ENCODE data around the gene ALDOC. TPM values are rescaled to one million over a fixed set of nuclear protein-coding genes. Genes with fewer than 3 reads are reported as not detected.

Gene ALDOC
- total RNA-seq, 1 donor from 2014 or later, result 146 TPM

DNA sequence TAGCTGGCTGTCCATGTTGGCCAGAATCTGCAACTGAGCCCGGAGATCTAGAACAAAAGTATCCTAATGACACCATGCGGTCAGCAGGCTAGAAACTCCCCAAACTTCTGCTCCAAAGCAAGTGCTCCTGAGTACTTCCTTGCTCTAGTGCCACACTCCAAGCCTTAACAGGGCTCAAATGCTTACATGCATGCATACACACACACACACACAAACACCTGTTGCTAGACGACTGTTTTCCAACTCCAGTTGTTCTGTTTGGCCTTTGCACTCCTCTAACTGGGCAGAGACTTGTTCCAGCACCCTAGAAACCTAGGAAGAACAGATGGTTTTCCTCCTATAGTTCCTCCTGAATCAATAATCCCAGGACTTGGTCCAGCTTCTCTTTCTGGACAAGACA lies 7.7 kb upstream of the ALDOC start:
- intact Hi-C loops (cut with micrococcal nuclease), result no loop called here

GRCh38 chr17:28582513-28582912 lies 5.8 kb upstream of the ALDOC start:
- intact Hi-C loops (cut with micrococcal nuclease), result no loop called here

GRCh38 chr17:28580959-28581358 lies 4.3 kb upstream of the ALDOC start:
- intact Hi-C loops (cut with micrococcal nuclease), result no loop called here

DNA sequence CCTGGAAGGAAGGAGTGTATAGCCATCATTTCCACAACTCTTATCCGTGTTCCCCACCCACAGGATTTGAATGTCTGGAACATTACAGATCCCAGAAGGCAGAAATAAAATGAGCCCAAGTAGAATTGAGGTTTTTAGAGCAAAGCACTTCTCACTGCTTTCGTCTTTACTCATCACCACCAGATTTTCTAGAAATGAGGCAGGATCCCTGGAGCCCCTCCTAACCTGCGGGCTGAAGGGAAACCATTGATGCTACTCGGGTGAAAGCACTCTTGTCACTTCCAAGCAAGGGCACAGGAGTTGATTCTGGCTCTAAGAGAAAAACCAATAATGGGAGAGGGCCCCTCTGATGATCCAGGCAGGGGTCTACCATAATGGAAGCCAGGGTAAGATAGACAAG lies 2.8 kb upstream of the ALDOC start:
- intact Hi-C loops (cut with micrococcal nuclease), result loop anchor here (10.0 kb wide), 3 partner anchors 205 to 775 kb away; partner anchors contain the start of genes NLK, NOS2, SARM1 and VTN

GRCh38 chr17:28578246-28579195 lies 1.8 kb upstream of the ALDOC start:
- intact Hi-C loops (cut with micrococcal nuclease), result loop anchor here (10.0 kb wide), 3 partner anchors 204 to 774 kb away; partner anchors contain the start of genes NLK, NOS2, SARM1 and VTN

GRCh38 chr17:28577466-28577824 lies 750 bp upstream of the ALDOC start:
- intact Hi-C loops (cut with micrococcal nuclease), result loop anchor here (2.0 to 10.0 kb wide), 6 partner anchors 67 to 773 kb away; partner anchors contain the start of genes BLTP2, NLK, NOS2 and PROCA1

DNA sequence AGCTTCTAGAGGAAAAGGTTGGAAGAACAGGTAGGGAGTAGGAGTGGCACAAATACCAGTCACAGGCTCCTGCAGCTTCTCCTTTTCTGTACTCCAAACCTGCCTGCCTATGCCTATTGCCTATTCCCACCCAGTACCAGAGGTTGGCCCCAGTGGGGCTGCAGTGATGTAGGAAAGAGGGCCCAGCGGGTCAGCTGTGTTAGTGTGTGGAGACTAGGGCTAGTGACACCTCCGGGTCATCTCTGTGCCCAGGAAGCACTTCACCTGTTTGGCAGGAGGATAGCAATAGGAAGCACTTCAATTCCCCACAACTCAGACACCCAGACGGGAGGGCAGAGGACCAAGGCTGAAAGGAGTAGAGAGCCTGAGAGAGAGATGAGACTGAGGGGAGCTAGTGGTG lies 679 bp downstream of the ALDOC start:
- intact Hi-C loops (cut with micrococcal nuclease), result loop anchor here (1.0 to 10.0 kb wide), 8 partner anchors 23 to 771 kb away; partner anchors contain the start of genes BLTP2, NLK, NOS2 and PROCA1

- intact Hi-C loops (cut with micrococcal nuclease), result loop anchor here (10.0 kb wide), 3 partner anchors 200 to 770 kb away; partner anchors contain the start of genes NLK, NOS2, SARM1 and VTN
Measured at GRCh38 chr17:28575126-28575795, 1.4 kb downstream of the ALDOC start.

GRCh38 chr17:28574526-28574925 lies 2.2 kb downstream of the ALDOC start:
- intact Hi-C loops (cut with micrococcal nuclease), result loop anchor here (10.0 kb wide), 3 partner anchors 200 to 770 kb away; partner anchors contain the start of genes NLK, NOS2, SARM1 and VTN

- intact Hi-C loops (cut with micrococcal nuclease), result loop anchor here (10.0 kb wide), 3 partner anchors 199 to 769 kb away; partner anchors contain the start of genes NLK, NOS2, SARM1 and VTN
Measured at GRCh38 chr17:28573966-28574480, 2.7 kb downstream of the ALDOC start.

DNA sequence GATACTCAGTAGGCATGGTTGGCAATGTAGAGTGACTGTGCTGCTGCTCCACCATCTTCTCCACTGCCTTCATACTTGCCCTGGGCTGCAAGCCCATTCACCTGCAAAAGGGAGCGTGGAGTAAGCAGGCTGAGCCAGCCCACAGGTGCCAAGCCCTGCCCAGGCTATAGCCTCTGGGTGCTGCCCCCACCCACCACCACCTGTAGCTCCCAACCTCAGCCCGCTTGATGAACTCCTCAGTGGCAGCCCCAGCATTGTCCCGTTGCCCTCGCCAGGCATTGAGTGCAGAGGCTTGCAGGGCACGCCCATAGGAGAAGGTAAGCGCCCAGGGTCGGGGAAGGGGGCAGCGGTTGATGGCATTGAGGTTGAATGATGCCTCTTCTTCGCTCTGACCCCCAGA lies 3.2 kb downstream of the ALDOC start:
- intact Hi-C loops (cut with micrococcal nuclease), result loop anchor here (10.0 kb wide), 3 partner anchors 199 to 769 kb away; partner anchors contain the start of genes NLK, NOS2, SARM1 and VTN

DNA sequence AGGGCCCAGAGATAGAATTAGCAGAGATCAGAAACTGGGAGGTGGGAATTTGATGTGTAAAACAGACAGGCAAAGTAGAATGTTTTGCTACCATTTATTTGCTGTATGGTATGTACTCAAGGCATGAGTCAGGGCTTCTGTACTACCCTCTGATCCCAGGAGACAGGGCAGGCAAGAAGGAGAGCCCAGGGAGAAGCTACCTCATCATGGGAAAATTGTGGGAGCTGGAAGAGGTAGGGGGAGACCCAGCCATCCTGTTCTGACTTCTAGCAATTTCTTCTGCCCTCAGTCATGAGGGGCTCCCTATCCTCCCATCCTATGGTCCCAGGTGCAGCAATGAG lies 3.7 kb downstream of the ALDOC start:
- intact Hi-C loops (cut with micrococcal nuclease), result loop anchor here (10.0 kb wide), 3 partner anchors 198 to 768 kb away; partner anchors contain the start of genes NLK, NOS2, SARM1 and VTN

GRCh38 chr17:28572259-28573039 lies 4.2 kb downstream of the ALDOC start:
- intact Hi-C loops (cut with micrococcal nuclease), result loop anchor here (10.0 kb wide), 3 partner anchors 198 to 768 kb away; partner anchors contain the start of genes NLK, NOS2, SARM1 and VTN

DNA sequence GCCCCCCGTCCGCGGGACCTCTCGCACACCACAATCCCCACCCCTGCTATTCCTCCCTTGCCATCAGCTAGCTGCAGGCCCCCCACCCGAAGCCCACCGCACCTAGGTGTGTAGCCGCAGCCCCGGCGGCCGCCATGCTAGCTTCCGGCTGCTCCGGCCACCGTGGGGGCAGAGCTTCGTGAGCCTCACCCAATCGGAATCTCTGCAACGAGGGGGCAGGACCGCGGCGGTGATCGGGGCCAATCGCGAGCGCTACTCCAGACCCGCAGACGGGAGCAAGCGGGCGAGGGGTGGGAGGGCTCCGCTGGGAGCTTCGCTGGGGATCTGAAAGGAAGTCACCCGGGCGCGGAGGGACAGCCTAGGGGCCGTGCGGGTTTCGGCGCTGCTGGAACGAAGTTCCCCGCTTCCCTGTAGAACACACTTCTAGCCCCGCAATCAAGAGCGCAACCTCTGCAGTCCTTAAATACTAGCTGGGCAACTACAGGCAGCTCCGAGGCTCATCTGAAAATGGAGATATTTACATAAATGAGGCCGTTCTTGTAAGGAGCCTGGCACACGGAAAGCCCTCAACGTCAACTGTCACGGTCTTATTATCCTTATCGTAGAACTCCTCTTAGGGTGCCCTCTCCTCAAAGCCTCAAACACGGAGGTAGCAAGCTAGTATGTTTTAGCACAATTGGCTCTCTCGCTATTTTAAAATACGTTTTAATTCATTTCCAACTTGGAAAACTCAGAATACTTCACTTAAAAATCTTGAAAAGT lies 5.2 kb downstream of the ALDOC start, which contains the start of gene PIGS:
TSS of gene PIGS (minus strand) at position 164 of the 762 bp plus-strand sequence. CDS start at position 136, 28 bp downstream.
- intact Hi-C loops (cut with micrococcal nuclease), result loop anchor here (1.0 to 10.0 kb wide), 7 partner anchors 19 to 767 kb away; partner anchors contain the start of genes DHRS13, NLK, NOS2 and SARM1

DNA sequence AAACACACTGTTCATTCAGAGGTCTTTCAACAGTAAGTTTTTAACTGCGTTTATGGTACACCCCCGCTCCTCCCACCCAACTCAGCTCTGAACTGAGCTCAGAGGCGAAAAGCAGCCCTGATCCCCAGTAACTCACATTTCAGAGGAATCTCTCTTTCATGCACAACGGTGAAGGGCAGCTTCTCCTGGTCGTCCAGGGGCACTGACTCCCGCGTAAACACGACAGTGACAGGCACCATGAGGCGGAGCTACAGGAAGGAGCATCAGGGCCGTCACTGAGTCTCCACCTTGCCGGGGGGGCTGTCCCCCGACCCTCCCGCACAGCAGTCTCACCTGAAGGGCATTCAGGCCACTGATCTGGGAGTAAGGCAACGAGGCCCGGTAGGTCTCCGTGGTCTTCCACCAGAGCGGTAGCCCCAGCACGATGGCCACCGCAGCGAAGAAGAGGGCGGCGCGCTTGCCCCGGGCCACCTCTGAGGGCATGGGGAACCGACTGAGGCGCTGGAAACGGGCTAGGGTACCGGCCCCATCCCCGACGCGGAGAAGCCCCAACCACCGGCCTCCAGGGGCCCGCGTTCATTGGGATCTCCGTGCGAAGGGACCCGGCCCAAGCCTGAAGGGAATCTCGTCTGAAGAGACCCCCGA lies 5.9 kb downstream of the ALDOC start:
- intact Hi-C loops (cut with micrococcal nuclease), result loop anchor here (1.0 to 10.0 kb wide), 7 partner anchors 19 to 766 kb away; partner anchors contain the start of genes DHRS13, NLK, NOS2 and SARM1

DNA sequence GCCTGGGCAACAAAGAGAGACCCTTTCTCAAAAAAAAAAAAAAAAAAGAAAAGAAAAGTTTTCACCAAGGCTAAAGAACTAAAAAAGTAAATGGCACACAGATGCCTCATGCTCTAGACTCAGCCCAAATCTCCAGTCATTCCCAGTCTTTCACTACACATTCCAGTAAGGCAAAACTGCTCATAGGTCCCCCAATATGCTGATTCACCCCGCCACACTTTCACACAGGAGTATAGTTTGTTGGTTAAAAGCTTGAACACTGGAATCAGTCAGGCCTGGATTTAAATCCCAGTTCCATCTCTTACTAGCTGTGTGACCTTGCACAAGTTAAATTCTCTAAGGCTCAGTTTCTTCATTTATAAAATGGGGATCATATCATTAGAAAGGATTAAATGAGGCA lies 7.2 kb downstream of the ALDOC start:
- intact Hi-C loops (cut with micrococcal nuclease), result no loop called here

- intact Hi-C loops (cut with micrococcal nuclease), result no loop called here
Measured at GRCh38 chr17:28567604-28568003, 9.1 kb downstream of the ALDOC start.

- intact Hi-C loops (cut with micrococcal nuclease), result no loop called here
Measured at GRCh38 chr17:28563475-28563874, 13.2 kb downstream of the ALDOC start.

GRCh38 chr17:28555022-28555421 lies 21.7 kb downstream of the ALDOC start:
- intact Hi-C loops (cut with micrococcal nuclease), result no loop called here
